ACHN (cell line): Measurements from ENCODE around the gene GPR37L1.
"Not testable (repeated sequence)": the region's sequence is repeated elsewhere in the genome, so short reads cannot be mapped to it uniquely, and the experiment has no call there.

ENCODE experiments used
- DNase-seq: peaks from one replicate; pipeline ENCODE4 v3.0.0-alpha.2; 2015
- in situ Hi-C: cut with HindIII; loops from 2 replicates; pipeline ENCODE4 v1.10.0; 2017; ENCODE audit warnings: low sequenced_read_pairs, low pct_ligation_motif_present, low pct_unique_long_range_greater_than_20kb

The GPR37L1 gene

GRCh38 chr1:202129453-202130296 is 7.0 kb downstream of the GPR37L1 start:
- in situ Hi-C loops = no loop called here
- DNase-seq = no peak

GRCh38 chr1:202130297-202130721 is 7.6 kb downstream of the GPR37L1 start:
- in situ Hi-C loops = no loop called here
- no peak for DNase-seq

DNA sequence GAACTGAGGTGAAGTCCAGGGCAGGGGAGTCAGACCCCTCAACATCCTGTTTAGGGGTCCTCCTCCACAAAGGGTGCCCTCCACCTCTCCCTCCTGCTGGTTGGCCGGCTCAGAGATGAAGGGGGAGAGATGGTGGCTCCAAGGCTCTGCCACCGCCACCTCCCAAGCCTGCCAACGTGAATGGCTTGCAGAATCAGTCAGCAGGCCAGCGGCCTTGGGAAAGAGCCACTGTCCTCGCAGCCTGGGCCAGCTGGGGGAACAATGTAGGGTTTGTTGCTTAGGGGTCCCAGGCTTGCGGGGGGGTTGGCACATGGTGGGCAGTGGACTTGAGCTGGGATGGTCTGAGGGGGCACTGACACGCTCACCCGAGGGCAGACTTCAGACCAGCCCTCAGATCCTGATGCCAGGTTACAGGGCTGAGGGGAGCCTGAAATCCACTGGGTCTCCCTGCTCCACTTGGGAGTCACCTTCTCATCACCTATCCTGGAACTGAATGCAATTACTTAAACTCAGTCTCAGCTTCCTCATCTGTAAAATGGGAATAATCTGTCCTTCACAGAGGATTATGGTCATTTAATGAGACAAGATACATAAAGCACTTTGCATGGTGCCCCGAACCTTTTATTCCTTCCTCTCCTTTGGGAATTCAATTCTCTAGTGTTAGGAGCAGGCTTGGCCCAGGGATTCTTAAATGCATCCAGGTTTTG is 8.3 kb downstream of the GPR37L1 start:
- in situ Hi-C loops = no loop called here

GRCh38 chr1:202131956-202132821 is 9.5 kb downstream of the GPR37L1 start:
- in situ Hi-C loops = no loop called here
- DNase-seq = no peak

More for the DNA sequence above, 8.3 kb downstream of the GPR37L1 start:
- DNase-seq = no peak

DNA sequence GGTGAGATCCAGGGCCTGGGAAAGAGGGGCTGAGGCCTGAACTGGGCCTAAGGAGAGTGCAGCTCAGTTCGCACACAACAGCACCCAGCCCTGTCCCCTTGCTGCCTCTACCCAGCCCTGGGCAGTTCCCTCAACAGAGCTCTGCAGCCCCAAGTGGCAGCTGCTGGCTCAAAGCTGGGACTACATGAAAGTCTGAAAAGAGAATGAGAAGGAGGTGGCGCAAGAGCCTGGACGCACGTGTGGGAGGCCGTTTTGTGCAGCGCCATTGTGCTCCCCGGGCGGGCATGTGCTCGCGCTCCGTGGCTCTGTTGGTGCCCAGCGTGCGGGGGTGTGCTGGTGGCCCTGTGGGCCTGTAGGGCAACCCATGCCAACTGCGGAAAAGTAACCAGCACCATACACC is 10.3 kb downstream of the GPR37L1 start:
- DNase-seq = no peak
- in situ Hi-C loops = no loop called here

DNA sequence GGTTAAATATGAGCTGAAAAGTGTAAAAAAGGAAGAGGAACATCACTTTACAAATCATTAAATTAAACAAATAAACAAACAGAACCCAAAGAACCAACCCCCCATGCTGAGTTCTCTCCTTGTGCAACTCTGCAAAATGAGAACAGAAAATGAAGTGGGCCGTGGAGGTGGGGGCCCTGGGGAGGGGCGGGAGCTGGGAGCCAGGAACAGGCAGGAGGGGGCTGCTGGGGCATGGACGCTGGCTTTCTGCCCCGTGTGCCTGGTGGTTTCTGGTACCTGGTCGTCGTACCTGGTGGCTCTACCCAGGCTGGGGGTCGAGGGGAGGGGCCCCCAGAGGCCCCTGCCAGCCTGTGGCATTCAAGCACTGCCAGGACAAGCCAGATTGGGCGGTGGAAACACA is 10.8 kb downstream of the GPR37L1 start:
- no peak for DNase-seq
- in situ Hi-C loops = no loop called here

- in situ Hi-C loops = no loop called here
- no peak for DNase-seq
Measured at GRCh38 chr1:202133989-202134388, 11.3 kb downstream of the GPR37L1 start.

GRCh38 chr1:202134645-202135172 is 12.0 kb downstream of the GPR37L1 start:
- in situ Hi-C loops = no loop called here
- no peak for DNase-seq

DNA sequence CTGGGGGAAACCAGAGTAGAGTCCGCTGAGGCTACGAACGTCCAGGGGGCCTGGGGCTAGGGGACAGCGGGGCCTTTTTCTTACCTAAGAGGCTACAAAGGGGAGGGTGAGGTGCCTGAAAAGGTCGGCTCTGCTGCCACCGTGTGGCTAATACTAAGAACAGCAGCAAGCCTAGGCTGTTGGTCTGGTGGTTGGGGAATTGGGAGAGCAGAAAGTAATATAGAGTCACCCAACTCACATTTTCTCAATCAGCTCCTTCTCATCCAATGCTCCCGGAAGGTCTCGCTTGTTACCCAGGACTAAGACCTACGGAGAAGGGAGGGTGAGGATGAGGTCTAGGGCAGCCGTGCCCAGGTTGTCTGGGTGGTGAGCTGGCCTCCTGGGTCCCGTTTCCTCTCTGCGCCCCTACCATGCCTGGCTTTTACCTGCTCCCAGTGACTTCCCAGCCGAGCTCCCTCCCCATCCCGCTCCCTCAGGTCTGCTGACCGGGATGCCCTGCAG is 12.6 kb downstream of the GPR37L1 start:
- DNase-seq = peak; percentile 68
- in situ Hi-C loops = no loop called here

- in situ Hi-C loops = no loop called here
- DNase-seq = no peak
Measured at GRCh38 chr1:202140833-202141232, 18.1 kb downstream of the GPR37L1 start.

- in situ Hi-C loops = not testable (repeated sequence)
Measured at GRCh38 chr1:202141468-202141867, 18.8 kb downstream of the GPR37L1 start.

GRCh38 chr1:202143011-202143767 is 20.5 kb downstream of the GPR37L1 start:
- in situ Hi-C loops = no loop called here

More at GRCh38 chr1:202141468-202141867, 18.8 kb downstream of the GPR37L1 start:
- not testable (repeated sequence) for DNase-seq

GRCh38 chr1:202143768-202144401 is 21.2 kb downstream of the GPR37L1 start:
- DNase-seq = peak; percentile 22
- in situ Hi-C loops = no loop called here

More at GRCh38 chr1:202143011-202143767, 20.5 kb downstream of the GPR37L1 start:
- no peak for DNase-seq

DNA sequence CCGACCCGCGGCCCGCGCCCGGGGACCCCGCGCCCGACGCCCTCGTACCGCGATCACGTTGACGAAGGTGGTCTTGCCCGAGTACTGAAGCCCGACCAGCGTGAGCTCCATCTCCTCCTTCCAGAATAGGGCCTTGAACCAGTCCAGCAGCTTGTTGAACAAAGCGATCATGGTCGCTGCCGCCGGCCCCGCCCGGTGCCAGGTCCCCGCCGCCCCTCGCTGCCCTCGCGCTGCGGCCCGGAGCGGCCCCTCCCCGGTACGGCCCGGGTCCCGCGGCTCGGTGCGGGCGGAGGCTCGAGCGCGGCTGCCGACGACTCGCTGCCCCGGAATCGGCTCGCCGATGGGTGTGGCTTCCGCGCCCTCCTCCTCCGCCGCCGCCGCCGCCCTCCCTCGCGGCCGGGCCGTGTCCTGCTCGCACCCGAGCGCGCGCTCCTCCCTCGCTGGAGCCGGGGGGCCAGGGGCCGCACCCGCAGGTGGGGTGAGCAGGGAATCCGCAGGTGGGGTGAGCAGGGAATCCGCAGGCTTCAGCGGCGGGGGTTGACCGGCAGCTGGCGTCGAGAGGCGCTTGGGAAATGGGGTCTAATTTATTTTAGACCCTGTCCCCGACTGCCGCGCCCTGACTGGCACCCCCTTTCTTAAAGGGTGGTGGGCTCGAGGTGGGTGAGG is 21.8 kb downstream of the GPR37L1 start, which contains the start of gene ARL8A:
Gene ARL8A (minus strand): TSS at position 336 of the 666 bp plus-strand sequence. CDS start 165 bp downstream, at position 171.
- peak; percentile 69 for DNase-seq
- in situ Hi-C loops = no loop called here

DNA sequence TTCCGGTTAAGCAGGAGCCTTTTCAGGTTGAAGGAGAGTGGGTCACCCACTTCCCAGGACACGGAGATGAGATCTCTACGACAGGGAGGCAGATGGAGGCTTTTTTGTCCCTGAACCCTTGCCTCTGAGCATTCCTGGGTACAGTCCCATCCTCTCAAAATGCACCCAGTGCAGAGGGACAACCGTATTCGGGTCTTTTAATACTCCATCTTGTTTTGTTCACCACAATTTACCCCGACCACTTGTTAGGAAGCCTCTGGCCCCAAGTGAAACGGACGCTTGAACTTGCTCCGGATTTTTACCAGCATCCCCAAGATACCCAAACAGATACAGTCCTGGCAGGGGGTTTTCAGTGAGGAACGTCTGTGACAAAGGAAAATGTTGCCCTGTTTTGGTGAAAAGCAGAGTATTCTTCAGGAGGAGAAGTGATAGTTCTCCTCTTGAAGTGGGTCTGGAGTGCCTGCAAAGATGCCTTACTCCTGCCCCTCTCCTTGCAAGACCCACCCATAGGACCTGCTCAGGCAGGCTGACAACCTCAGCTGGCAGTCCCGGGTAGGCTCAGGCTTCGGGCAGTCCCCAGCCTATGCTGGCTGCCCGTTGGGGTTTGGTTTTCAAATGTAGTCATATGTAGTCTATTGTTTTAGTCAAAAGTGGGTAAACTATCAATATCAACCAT is 22.5 kb downstream of the GPR37L1 start:
- no peak for DNase-seq
- in situ Hi-C loops = no loop called here

- DNase-seq, in situ Hi-C loops: not testable (repeated sequence)
Measured at GRCh38 chr1:202145744-202146140, 23.0 kb downstream of the GPR37L1 start.
